Esophagus (tissue), 2 donors: Measurements from ENCODE around the gene MYL4. TPM values are rescaled to one million over a fixed set of nuclear protein-coding genes. Genes with fewer than 3 reads are reported as not detected.

Experiments used
- H3K27ac ChIP-seq, 2 donors: one replicate each; pipeline ENCODE4 v1.5.1; 2013; ENCODE audit warnings: low read depth in 2 of 2, mild to moderate bottlenecking in 2 of 2, inconsistent platforms in 1 of 2, low read length in 1 of 2, moderate library complexity in 1 of 2
- H3K27me3 ChIP-seq, 2 donors: one replicate each; pipeline ENCODE4 v1.6.1; 2013; ENCODE audit warnings: low read length in 2 of 2, control low read depth in 1 of 2, mild to moderate bottlenecking in 1 of 2; ENCODE audit not compliant: insufficient read depth in 2 of 2, control insufficient read depth in 1 of 2
- H3K36me3 ChIP-seq, 2 donors: one replicate each; pipeline ENCODE4 v1.6.1; 2013; ENCODE audit warnings: low read length in 1 of 2; ENCODE audit not compliant: control insufficient read depth in 2 of 2, insufficient read depth in 2 of 2
- H3K4me1 ChIP-seq, 2 donors: one replicate each; pipeline ENCODE4 v1.6.1; 2013; ENCODE audit warnings: low read length in 1 of 2; ENCODE audit not compliant: control insufficient read depth in 2 of 2, insufficient read depth in 2 of 2
- H3K4me3 ChIP-seq, 2 donors: one replicate each; pipeline ENCODE4 v1.5.1; 2013; ENCODE audit warnings: low read length in 2 of 2, mild to moderate bottlenecking in 2 of 2, low read depth in 1 of 2, moderate library complexity in 1 of 2
- H3K9me3 ChIP-seq, 2 donors: one replicate each; pipeline ENCODE4 v1.6.1; 2013; ENCODE audit warnings: mild to moderate bottlenecking in 2 of 2, low read depth in 1 of 2, low read length in 1 of 2, moderate library complexity in 1 of 2; ENCODE audit not compliant: control insufficient read depth in 2 of 2, insufficient read depth in 1 of 2
- WGBS, 2 donors: extraction: QIAGEN DNeasy Blood & Tissue Kit; methylation state at CpG; one replicate each; pipeline ENCODE4 v1.1.7; 2013; 5-methylcytosine and 5-hydroxymethylcytosine counted together
- polyA plus RNA-seq, 2 donors: library from polyadenylated mRNA; stranded (reverse); fragments of 200-250 nt; gene quantifications; one replicate each; pipeline ENCODE4 v1.2.3, GENCODE V29; 2013
- donor health status: healthy with polysubstance abuse.
- donor health status: Bipolar disorder and iron deficiency.

MYL4 gene
- polyA plus RNA-seq, 2 donors = 0.12 to 0.18 TPM

GRCh38 chr17:47244697-47245096 lies 35.5 kb downstream of the MYL4 start:
- WGBS, 2 donors = 73 to 90% methylated on average over 2 of the region's 2 CpGs
- Histone ChIP-seq H3K36me3 (no peaks in the 10 kb centered on the region), H3K9me3 (no peaks in the 10 kb centered on the region), H3K4me1 (no peaks in the 10 kb centered on the region), H3K27me3 (no peaks in the 10 kb centered on the region), H3K4me3 (no peak overlapping the region), H3K27ac (no peak overlapping the region)

DNA sequence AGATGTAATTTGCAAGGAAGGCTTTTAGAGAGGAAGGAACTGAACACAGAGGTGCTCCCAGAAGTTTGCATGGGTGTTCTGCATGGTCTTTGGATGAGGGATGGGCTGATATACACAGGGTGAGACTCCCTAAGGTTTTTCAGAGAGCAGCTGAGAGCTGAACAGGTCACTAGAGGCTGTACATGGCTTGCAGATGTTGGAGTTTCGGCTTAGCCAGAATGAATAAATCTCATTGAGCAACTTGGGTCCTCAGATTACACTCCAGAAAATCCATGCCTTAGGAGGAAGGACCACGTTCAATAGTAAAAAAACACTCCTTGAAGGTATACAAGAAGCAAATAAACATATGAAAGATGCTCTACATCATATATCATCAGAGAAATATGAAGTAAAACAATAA lies 37.0 kb downstream of the MYL4 start:
- no peaks in the 10 kb centered on the region for H3K36me3 ChIP-seq
- no peaks in the 10 kb centered on the region for H3K9me3 ChIP-seq
- H3K27me3 ChIP-seq = no peaks in the 10 kb centered on the region
- H3K4me1 ChIP-seq = no peaks in the 10 kb centered on the region
- H3K27ac ChIP-seq = no peak overlapping the region
- H3K4me3 ChIP-seq = no peak overlapping the region
- WGBS, 2 donors = 76% methylated on average over 2 of the region's 2 CpGs

GRCh38 chr17:47250855-47251254 lies 41.7 kb downstream of the MYL4 start:
- Histone ChIP-seq H3K36me3 (no peaks in the 10 kb centered on the region), H3K4me3 (no peak overlapping the region), H3K9me3 (no peaks in the 10 kb centered on the region), H3K27me3 (no peaks in the 10 kb centered on the region), H3K27ac (no peak overlapping the region), H3K4me1 (peaks cover 0 to 5% of the 10 kb centered on the region in 2 donors)
- 87 to 90% methylated on average over 2 of the region's 2 CpGs for WGBS, 2 donors

DNA sequence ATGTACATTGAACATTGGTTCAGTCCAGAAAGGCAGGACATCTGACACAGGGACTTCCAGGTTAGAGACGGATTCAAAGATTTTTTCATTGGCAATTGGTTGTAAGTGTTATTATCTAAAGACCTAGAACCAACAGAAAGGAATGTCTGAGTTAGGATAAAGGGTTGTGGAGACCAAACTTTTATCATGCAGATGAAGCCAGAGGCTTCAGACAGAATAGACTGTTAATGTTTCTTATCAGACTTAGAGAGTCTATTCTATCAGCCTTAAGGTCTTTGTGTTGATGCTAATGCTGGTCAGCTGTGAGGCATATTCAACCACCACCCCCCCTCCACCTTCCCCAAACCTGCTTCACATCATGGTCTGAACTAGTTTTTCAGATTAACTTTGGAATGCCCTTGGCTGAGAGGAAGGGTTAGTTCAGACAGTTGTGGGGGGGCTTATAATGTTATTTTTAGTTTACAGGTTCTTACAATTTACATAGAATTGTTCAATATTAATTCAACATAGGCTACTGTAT lies 42.3 kb downstream of the MYL4 start:
- no peak overlapping the region for H3K4me3 ChIP-seq
- no peaks in the 10 kb centered on the region for H3K27me3 ChIP-seq
- H3K4me1 ChIP-seq = peaks cover 0 to 5% of the 10 kb centered on the region in 2 donors
- H3K9me3 ChIP-seq = no peaks in the 10 kb centered on the region
- H3K36me3 ChIP-seq = no peaks in the 10 kb centered on the region
- 77 to 90% methylated on average over 1 of the region's 1 CpG for WGBS, 2 donors
- H3K27ac ChIP-seq = no peak overlapping the region

DNA sequence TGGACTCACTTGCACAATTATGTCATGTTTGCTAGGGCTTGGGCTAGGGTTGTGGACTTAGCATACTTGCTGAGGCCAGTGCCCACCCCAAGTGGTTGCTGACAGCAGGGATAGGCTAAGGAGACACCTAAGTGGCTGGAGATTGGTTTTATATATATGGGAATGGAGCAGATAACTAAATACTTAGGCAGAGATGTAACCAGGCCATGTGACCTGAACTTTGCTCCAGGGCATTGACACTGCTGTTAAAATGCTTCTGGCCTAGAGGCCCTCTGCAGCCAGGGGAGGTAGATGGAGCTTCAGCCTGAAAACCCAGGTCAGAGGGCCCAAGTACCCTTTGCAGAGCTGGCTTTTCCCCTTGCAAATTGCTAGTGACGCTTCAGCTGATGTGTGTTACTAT lies 43.1 kb downstream of the MYL4 start:
- H3K4me1 ChIP-seq = peaks cover 0 to 5% of the 10 kb centered on the region in 2 donors
- no peak overlapping the region for H3K27ac ChIP-seq

GRCh38 chr17:47252766-47253512 lies 43.8 kb downstream of the MYL4 start:
- H3K27ac ChIP-seq = peak overlapping the region; percentile 43 to 52
- H3K36me3 ChIP-seq = no peaks in the 10 kb centered on the region
- H3K4me1 ChIP-seq = peaks cover 0 to 5% of the 10 kb centered on the region in 2 donors
- no peaks in the 10 kb centered on the region for H3K27me3 ChIP-seq
- no peaks in the 10 kb centered on the region for H3K9me3 ChIP-seq
- peak overlapping the region; percentile 52 to 60 for H3K4me3 ChIP-seq
- WGBS, 2 donors = 68 to 69% methylated on average over 10 of the region's 10 CpGs

More for the DNA sequence above, 43.1 kb downstream of the MYL4 start:
- Histone ChIP-seq H3K9me3 (no peaks in the 10 kb centered on the region), H3K27me3 (no peaks in the 10 kb centered on the region), H3K36me3 (no peaks in the 10 kb centered on the region), H3K4me3 (no peak overlapping the region)
- WGBS, 2 donors = 97 to 100% methylated on average over 1 of the region's 1 CpG

DNA sequence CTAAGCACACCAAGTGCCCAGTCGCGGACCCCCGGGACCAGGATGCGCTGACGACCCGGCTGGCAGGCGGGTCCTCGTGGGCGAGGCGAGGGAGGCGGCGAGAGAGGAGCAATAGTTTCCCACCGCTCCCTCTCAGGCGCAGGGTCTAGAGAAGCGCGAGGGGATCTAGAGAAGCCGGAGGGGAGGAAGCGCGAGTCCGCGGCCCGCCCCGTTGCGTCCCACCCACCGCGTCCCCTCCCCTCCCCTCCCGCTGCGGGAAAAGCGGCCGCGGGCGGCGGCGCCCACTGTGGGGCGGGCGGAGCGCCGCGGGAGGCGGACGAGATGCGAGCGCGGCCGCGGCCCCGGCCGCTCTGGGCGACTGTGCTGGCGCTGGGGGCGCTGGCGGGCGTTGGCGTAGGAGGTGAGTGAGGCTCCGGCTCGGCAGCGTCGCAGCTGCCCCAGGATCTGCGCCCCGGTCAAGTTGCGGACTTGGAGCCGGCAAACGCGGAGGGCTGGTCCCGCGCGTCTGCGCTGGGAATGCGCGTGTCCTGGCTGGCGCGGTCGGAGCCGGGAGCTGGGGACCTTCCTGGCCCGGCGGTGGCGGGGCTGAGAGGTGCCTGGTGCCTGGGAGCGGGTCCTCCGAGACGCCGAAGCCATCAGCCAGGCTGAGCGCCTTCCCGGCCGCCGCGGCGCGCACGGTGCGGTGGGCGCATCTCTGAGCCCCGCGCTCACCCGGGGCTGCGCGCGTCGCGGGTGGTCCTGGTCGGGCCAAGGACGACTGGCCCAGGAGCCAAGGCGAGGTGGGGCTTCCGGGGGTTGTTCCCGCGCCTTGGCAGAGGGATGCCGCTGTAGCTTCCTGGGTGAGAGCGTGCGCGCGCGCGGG lies 44.6 kb downstream of the MYL4 start, which contains the start of gene ITGB3:
ITGB3 (plus strand) TSS at position 287 of the 862 bp plus-strand sequence; CDS start at position 322, 35 bp downstream.
- H3K27me3 ChIP-seq = no peaks in the 10 kb centered on the region
- peak within 1 kb of the TSS; percentile 43 to 52 for H3K27ac ChIP-seq
- H3K36me3 ChIP-seq = no peaks in the 10 kb centered on the region
- 1% methylated on average over 80 to 112 of the region's 112 CpGs for WGBS, 2 donors
- H3K9me3 ChIP-seq = no peaks in the 10 kb centered on the region
- H3K4me3 ChIP-seq = peak within 1 kb of the TSS; percentile 52 to 60
- H3K4me1 ChIP-seq = peaks cover 0 to 5% of the 10 kb centered on the region in 2 donors

DNA sequence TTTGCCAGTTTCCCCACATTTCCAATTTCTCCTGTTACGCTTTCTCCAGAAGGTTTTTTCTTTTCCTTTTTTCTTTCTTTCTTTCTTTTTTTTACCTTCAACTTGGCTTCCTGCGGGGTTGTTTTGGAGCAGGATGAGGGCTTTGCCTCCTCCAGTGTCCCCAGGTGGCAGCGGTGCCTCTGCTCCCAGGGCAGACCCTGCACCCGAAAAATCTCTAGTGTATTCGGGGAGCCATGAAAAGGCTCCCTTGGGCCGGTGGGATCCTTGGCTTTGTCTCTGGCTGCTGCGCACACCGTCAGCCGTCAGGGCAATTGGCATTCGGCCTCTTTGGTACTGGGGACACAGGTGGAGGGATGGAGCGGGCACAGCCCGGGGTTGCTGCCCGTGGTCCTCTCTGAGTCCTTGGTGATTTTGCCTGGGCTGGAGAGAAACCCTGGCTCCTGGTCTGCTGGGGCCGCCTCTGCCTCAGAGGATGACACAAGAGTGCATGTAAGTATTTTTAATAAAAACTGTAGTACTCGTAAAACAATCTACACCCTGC lies 45.3 kb downstream of the MYL4 start:
- H3K9me3 ChIP-seq = no peaks in the 10 kb centered on the region
- H3K4me1 ChIP-seq = peaks cover 0 to 5% of the 10 kb centered on the region in 2 donors
- peak overlapping the region in 1 of 2 donors; percentile 52 for H3K27ac ChIP-seq
- peak overlapping the region; percentile 52 to 60 for H3K4me3 ChIP-seq
- H3K36me3 ChIP-seq = no peaks in the 10 kb centered on the region
- no peaks in the 10 kb centered on the region for H3K27me3 ChIP-seq
- 11 to 17% methylated on average over 15 of the region's 15 CpGs for WGBS, 2 donors

GRCh38 chr17:47257651-47258339 lies 48.6 kb downstream of the MYL4 start:
- Histone ChIP-seq H3K4me3 (no peak overlapping the region), H3K9me3 (no peaks in the 10 kb centered on the region), H3K27ac (no peak overlapping the region), H3K4me1 (peaks cover 0 to 5% of the 10 kb centered on the region in 2 donors), H3K36me3 (no peaks in the 10 kb centered on the region), H3K27me3 (no peaks in the 10 kb centered on the region)
- 28 to 37% methylated on average over 9 of the region's 9 CpGs for WGBS, 2 donors
